ENCODE data around the gene PRR36. TPM values are rescaled to one million over a fixed set of nuclear protein-coding genes. Genes with fewer than 3 reads are reported as not detected.

The PRR36 gene
- total and polyA plus RNA-seq, 10 of the 15 experiments (the other 5 are each of a cell fraction or from before 2014, with no cell fraction given): 0.04 TPM; not detected in 9

GRCh38 chr19:7879111-7879807, 5.1 kb upstream of the PRR36 start:
- intact Hi-C loops (cut with micrococcal nuclease; ENCODE audit: unreplicated experiment): no loop called here
- Histone ChIP-seq H3K4me3 (no peak overlapping the region), H3K79me2 (ENCODE audit: control insufficient read depth, insufficient read depth, low read length) (no peaks in the 10 kb centered on the region), H3K9ac (ENCODE audit: control insufficient read depth, insufficient read depth, low read length) (no peak overlapping the region), H3K36me3 (ENCODE audit: control insufficient read depth in 2 of 2, insufficient read depth in 2 of 2, low read length in 1 of 2) (no peaks in the 10 kb centered on the region), H3K27me3 (replicated peaks in 1 of 2; ENCODE audit: control insufficient read depth in 2 of 2, insufficient read depth in 2 of 2, low read length in 1 of 2) (no peaks in the 10 kb centered on the region), H3K9me3 (replicated peaks; ENCODE audit: control insufficient read depth, insufficient read depth, low read length) (no peaks in the 10 kb centered on the region), H2AFZ (ENCODE audit: control insufficient read depth, low read depth, low read length) (no peak overlapping the region), H3K4me1 (ENCODE audit: control insufficient read depth, insufficient read depth, low read length) (no peaks in the 10 kb centered on the region), H4K20me1 (ENCODE audit: control insufficient read depth, insufficient read depth) (no peaks in the 10 kb centered on the region), H3K27ac (ENCODE audit: control insufficient read depth, insufficient read depth) (no peak overlapping the region), H3K4me2 (ENCODE audit: control insufficient read depth, insufficient read depth) (no peak overlapping the region)
- ChIA-PET POLR2A (interaction anchor here (0.9 kb wide), 1 partner anchor 10 kb away, joined by 3 read pairs; no protein-coding TSS in a partner anchor), CTCF (interaction anchor here (1.0 kb wide), 1 partner anchor 27 kb away, joined by 3 read pairs; no protein-coding TSS in a partner anchor), SMC1A (ENCODE audit: uncharacterized antibody, unreplicated experiment) (no interaction called here), RAD21 (ENCODE audit: unreplicated experiment) (no interaction called here)
- DNase-seq (ENCODE audit: low read depth, low spot score): no peak
- no peak for ATAC-seq
- no peak for FAIRE-seq
- WGBS (ENCODE audit: insufficient coverage, insufficient replicate concordance, low lambda C conversion rate, missing lambda C conversion rate): 53% methylated on average over 18 of the region's 18 CpGs
- in situ Hi-C loops (cut with MboI): no loop called here
- TF ChIP-seq EED (IDR thresholded peaks at IDR 0.05; ENCODE audit: low read depth) (no peak), PAX5 (IDR thresholded peaks at IDR 0.05; ENCODE audit: borderline replicate concordance, low read depth, low read length) (no peak), ZNF24 (IDR thresholded peaks at IDR 0.05) (no peak), BCLAF1 (IDR thresholded peaks at IDR 0.05) (no peak), MYB (IDR thresholded peaks at IDR 0.05; ENCODE audit: borderline replicate concordance, low read depth, low read length) (no peak), PML (IDR thresholded peaks at IDR 0.05; ENCODE audit: low read length) (no peak), MXI1 (IDR thresholded peaks at IDR 0.05; ENCODE audit: low read depth, low read length) (no peak), IRF5 (IDR thresholded peaks at IDR 0.05; ENCODE audit: borderline replicate concordance) (no peak), NFIC (IDR thresholded peaks at IDR 0.05; ENCODE audit: low read depth, low read length) (no peak), USF2 (IDR thresholded peaks at IDR 0.05; ENCODE audit: borderline replicate concordance, low read depth, low read length) (no peak)
- BruUV-seq (replicated peaks): no TSS peak
